Vagina (tissue), 2 donors: Measurements from ENCODE around the gene ADORA1.

Source experiments
- POLR2A ChIP-seq, 2 donors: fragments of 450-650 bp; IDR thresholded peaks; one replicate each; pipeline ENCODE4 v1.6.1; 2017; ENCODE audit warnings: antibody characterized with exemption in 2 of 2, mild to moderate bottlenecking in 2 of 2, moderate library complexity in 2 of 2
- POLR2AphosphoS5 ChIP-seq, 2 donors: sonication (generic); formaldehyde crosslinking; IDR thresholded peaks; one replicate each; pipeline ENCODE4 v1.9.0; 2017; ENCODE audit warnings: antibody characterized with exemption in 2 of 2, mild to moderate bottlenecking in 2 of 2, low read depth in 1 of 2; ENCODE audit not compliant: insufficient read depth in 1 of 2
- TF ChIP-seq, protein P1 (sequence below), 3 experiments: fragments of 450-650 bp in 2 of 3; fragments of 200-600 bp in 1 of 3; sonication (generic) in 1 of 3; IDR thresholded peaks; one replicate each; pipeline ENCODE4 v1.5.1; 2017 to 2019; ENCODE audit warnings: antibody characterized with exemption in 3 of 3, mild to moderate bottlenecking in 2 of 3, moderate library complexity in 2 of 3

- TF ChIP-seq, protein P1, sequence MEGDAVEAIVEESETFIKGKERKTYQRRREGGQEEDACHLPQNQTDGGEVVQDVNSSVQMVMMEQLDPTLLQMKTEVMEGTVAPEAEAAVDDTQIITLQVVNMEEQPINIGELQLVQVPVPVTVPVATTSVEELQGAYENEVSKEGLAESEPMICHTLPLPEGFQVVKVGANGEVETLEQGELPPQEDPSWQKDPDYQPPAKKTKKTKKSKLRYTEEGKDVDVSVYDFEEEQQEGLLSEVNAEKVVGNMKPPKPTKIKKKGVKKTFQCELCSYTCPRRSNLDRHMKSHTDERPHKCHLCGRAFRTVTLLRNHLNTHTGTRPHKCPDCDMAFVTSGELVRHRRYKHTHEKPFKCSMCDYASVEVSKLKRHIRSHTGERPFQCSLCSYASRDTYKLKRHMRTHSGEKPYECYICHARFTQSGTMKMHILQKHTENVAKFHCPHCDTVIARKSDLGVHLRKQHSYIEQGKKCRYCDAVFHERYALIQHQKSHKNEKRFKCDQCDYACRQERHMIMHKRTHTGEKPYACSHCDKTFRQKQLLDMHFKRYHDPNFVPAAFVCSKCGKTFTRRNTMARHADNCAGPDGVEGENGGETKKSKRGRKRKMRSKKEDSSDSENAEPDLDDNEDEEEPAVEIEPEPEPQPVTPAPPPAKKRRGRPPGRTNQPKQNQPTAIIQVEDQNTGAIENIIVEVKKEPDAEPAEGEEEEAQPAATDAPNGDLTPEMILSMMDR (IDR thresholded peaks at IDR 0.05): no peak
- no peak for TF ChIP-seq POLR2AphosphoS5 (IDR thresholded peaks at IDR 0.05; ENCODE audit: insufficient read depth in 1 of 2, low read depth in 1 of 2)
- no peak for TF ChIP-seq POLR2A (IDR thresholded peaks at IDR 0.05)
Measured at GRCh38 chr1:203120325-203121153, 7.0 kb upstream of the ADORA1 start.
